ENCODE measurements around the gene SOWAHC.
"Not testable (repeated sequence)": the region's sequence is repeated elsewhere in the genome, so short reads cannot be mapped to it uniquely, and the experiment has no call there.

The SOWAHC gene

GRCh38 chr2:109615637-109616144, 1.5 kb downstream of the SOWAHC start:
- DNase-seq (ENCODE audit: extremely low read depth in 1 of 2, low read depth in 1 of 2) = no peak

- no peak for DNase-seq (ENCODE audit: extremely low read depth in 1 of 2, low read depth in 1 of 2)
These were observed 2.0 kb downstream of the SOWAHC start for GRCh38 chr2:109616184-109616583.

GRCh38 chr2:109619032-109619615, 5.0 kb downstream of the SOWAHC start:
- DNase-seq (ENCODE audit: extremely low read depth in 1 of 2, low read depth in 1 of 2) = no peak

- DNase-seq (ENCODE audit: extremely low read depth in 1 of 2, low read depth in 1 of 2) = no peak
These were observed 9.1 kb downstream of the SOWAHC start for GRCh38 chr2:109623297-109623696.

GRCh38 chr2:109623923-109624322, 9.8 kb downstream of the SOWAHC start:
- no peak for DNase-seq (ENCODE audit: extremely low read depth in 1 of 2, low read depth in 1 of 2)

GRCh38 chr2:109624339-109624738, 10.2 kb downstream of the SOWAHC start:
- DNase-seq (ENCODE audit: extremely low read depth in 1 of 2, low read depth in 1 of 2) = no peak

- DNase-seq (ENCODE audit: extremely low read depth in 1 of 2, low read depth in 1 of 2) = not testable (repeated sequence)
These were observed 14.2 kb downstream of the SOWAHC start for GRCh38 chr2:109628321-109628720.

GRCh38 chr2:109629867-109630266, 15.7 kb downstream of the SOWAHC start:
- no peak for DNase-seq (ENCODE audit: extremely low read depth in 1 of 2, low read depth in 1 of 2)

GRCh38 chr2:109630441-109631430, 16.6 kb downstream of the SOWAHC start:
- no peak for DNase-seq (ENCODE audit: extremely low read depth in 1 of 2, low read depth in 1 of 2)

GRCh38 chr2:109631741-109632140, 17.6 kb downstream of the SOWAHC start:
- no peak for DNase-seq (ENCODE audit: extremely low read depth in 1 of 2, low read depth in 1 of 2)

GRCh38 chr2:109632158-109632789, 18.1 kb downstream of the SOWAHC start:
- no peak for DNase-seq (ENCODE audit: extremely low read depth in 1 of 2, low read depth in 1 of 2)

- no peak for DNase-seq (ENCODE audit: extremely low read depth in 1 of 2, low read depth in 1 of 2)
These were observed 19.3 kb downstream of the SOWAHC start for GRCh38 chr2:109633284-109633961.

GRCh38 chr2:109635426-109636304, 21.5 kb downstream of the SOWAHC start:
- DNase-seq (ENCODE audit: extremely low read depth in 1 of 2, low read depth in 1 of 2) = no peak

- DNase-seq (ENCODE audit: extremely low read depth in 1 of 2, low read depth in 1 of 2) = no peak
These were observed 22.2 kb downstream of the SOWAHC start for GRCh38 chr2:109636317-109636716.

- no peak for DNase-seq (ENCODE audit: extremely low read depth in 1 of 2, low read depth in 1 of 2)
These were observed 23.8 kb downstream of the SOWAHC start for GRCh38 chr2:109637749-109638570.

- DNase-seq (ENCODE audit: extremely low read depth in 1 of 2, low read depth in 1 of 2) = no peak
These were observed 24.6 kb downstream of the SOWAHC start for GRCh38 chr2:109638795-109639194.

- not testable (repeated sequence) for DNase-seq (ENCODE audit: extremely low read depth in 1 of 2, low read depth in 1 of 2)
These were observed 25.8 kb downstream of the SOWAHC start for GRCh38 chr2:109640000-109640399.

- DNase-seq (ENCODE audit: extremely low read depth in 1 of 2, low read depth in 1 of 2) = no peak
These were observed 30.6 kb downstream of the SOWAHC start for GRCh38 chr2:109644571-109645275.
